Measurements from ENCODE around the gene EEF2K. TPM values are rescaled to one million over a fixed set of nuclear protein-coding genes. Genes with fewer than 3 reads are reported as not detected.

Gene EEF2K
- total and polyA plus RNA-seq, 12 donors: 5.1 to 38.9 (median 21.9) TPM

DNA sequence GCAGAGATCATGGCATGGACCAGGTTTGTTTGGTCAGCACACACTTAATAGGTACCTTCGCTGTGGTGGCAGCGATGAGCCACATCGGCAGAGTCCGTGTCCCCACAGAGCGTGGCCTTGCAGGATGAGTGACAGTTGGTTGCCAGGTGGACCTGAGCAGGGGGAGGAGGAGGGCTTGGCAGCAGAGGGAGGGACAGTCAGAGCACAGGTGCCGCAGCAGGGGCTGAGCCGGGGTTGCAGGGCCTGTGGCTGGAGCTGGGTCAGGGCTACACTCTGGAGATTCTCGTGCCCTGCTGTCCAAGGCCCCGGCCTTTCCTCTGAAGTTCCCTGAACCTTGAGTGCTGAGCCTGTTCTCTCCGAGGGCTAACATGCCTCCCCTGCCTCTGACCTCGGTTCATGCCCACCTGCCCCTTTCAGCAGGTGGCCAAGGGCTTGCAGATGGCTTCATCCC is 116.0 kb downstream of the EEF2K start:
- Histone ChIP-seq H3K27ac (no peak overlapping the region), H3K9me3 (no peaks in the 10 kb centered on the region), H3K4me1 (peaks cover 0 to 15% (median 4%) of the 10 kb centered on the region in 9 donors), H3K4me3 (no peak overlapping the region), H3K27me3 (no peaks in the 10 kb centered on the region), H3K36me3 (peaks cover 3 to 100% (median 52%) of the 10 kb centered on the region in 9 donors)
- intact Hi-C loops (cut with DNase I): loop anchor here in 3 of 10 donors (10.0 kb wide), 2 partner anchors 93 to 1167 kb away; partner anchors contain the start of genes DNAH3 (in 2 of the 3) and LDAF1 (in 2 of the 3)
- DNase-seq: no peak
- TF ChIP-seq, protein P1, sequence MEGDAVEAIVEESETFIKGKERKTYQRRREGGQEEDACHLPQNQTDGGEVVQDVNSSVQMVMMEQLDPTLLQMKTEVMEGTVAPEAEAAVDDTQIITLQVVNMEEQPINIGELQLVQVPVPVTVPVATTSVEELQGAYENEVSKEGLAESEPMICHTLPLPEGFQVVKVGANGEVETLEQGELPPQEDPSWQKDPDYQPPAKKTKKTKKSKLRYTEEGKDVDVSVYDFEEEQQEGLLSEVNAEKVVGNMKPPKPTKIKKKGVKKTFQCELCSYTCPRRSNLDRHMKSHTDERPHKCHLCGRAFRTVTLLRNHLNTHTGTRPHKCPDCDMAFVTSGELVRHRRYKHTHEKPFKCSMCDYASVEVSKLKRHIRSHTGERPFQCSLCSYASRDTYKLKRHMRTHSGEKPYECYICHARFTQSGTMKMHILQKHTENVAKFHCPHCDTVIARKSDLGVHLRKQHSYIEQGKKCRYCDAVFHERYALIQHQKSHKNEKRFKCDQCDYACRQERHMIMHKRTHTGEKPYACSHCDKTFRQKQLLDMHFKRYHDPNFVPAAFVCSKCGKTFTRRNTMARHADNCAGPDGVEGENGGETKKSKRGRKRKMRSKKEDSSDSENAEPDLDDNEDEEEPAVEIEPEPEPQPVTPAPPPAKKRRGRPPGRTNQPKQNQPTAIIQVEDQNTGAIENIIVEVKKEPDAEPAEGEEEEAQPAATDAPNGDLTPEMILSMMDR (IDR thresholded peaks at IDR 0.05): no peak
- ATAC-seq: peak in 1 of 8 donors; percentile 8
- 93 to 98% methylated on average over 11 of the region's 11 CpGs for WGBS, 2 donors

DNA sequence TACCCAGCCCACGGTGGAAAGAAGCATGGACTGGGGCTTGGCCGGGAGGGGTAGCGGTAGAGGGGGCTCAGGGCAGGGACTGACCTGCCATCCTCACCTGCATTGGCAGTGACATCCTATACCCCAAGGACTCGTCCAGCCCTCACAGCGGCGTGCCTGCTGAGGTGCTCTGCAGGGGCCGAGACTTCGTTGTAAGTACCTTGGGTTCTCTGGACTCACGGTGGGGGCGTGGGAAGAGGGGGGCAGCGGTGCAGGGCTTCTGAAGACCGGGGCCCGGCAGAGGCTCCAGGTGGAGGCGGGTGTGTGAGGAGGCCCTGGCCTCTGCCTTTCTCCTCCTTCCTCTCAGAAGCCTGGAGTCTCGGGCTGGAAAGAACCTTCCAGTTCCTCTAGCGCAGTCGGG is 116.7 kb downstream of the EEF2K start:
- DNase-seq: no peak
- Histone ChIP-seq H3K4me1 (peaks cover 0 to 15% (median 4%) of the 10 kb centered on the region in 9 donors), H3K27ac (no peak overlapping the region), H3K27me3 (no peaks in the 10 kb centered on the region), H3K9me3 (no peaks in the 10 kb centered on the region), H3K4me3 (no peak overlapping the region), H3K36me3 (peaks cover 0 to 100% (median 45%) of the 10 kb centered on the region in 9 donors)
- ATAC-seq: no peak
- TF ChIP-seq, protein P1 (IDR thresholded peaks at IDR 0.05): no peak
- intact Hi-C loops (cut with DNase I): loop anchor here in 3 of 10 donors (10.0 kb wide), 2 partner anchors 92 to 1168 kb away; partner anchors contain the start of genes DNAH3 (in 2 of the 3) and LDAF1 (in 2 of the 3)
- 96 to 97% methylated on average over 17 of the region's 17 CpGs for WGBS, 2 donors

DNA sequence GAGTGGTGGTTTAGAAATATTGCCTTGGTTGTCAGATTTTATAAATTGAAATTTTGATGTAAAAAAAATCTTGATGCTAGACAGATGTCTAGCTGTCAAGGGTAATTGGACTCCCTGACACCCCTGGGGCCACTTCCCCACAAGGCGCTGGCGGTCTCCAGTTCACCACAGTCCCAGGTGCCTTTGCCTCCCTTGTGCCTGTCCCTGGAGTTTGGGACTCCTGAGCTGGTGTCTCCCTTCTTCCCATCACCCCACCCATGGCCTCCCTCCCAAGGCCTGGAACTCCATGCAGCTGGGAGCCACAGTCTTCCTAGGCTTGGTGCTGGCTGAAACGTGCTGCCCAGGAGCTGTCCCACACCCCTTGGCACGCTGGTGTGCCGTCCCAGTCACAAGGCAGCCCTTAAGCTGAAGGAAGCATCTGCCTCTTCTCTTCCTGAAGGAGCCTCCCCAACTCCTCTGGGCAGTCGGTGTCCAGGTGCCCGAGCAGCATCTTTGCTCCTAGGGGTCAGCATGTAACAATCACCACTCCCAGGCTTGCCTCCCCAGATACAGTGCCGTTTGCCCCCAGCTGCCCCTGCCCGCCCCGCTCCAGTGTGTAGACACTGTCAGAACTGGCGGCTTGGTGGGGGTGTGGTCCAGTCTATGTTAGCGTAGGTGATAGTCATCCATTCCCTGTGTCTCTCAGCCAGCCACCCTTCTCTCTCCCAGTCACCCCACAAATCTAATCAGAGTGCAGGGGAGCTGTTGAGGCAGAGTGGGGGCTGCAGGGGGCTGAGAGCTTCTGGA is 117.3 kb downstream of the EEF2K start:
- ATAC-seq (no peak), DNase-seq (no peak)
- Histone ChIP-seq H3K9me3 (no peaks in the 10 kb centered on the region), H3K4me1 (peaks cover 0 to 11% (median 4%) of the 10 kb centered on the region in 9 donors), H3K27me3 (no peaks in the 10 kb centered on the region), H3K27ac (no peak overlapping the region), H3K36me3 (peaks cover 0 to 100% (median 47%) of the 10 kb centered on the region in 9 donors), H3K4me3 (no peak overlapping the region)
- WGBS, 2 donors: 92 to 94% methylated on average over 12 of the region's 12 CpGs
- intact Hi-C loops (cut with DNase I): loop anchor here in 3 of 10 donors (10.0 kb wide), 2 partner anchors 91 to 1169 kb away; partner anchors contain the start of genes DNAH3 (in 2 of the 3) and LDAF1 (in 2 of the 3)
- TF ChIP-seq, protein P1 (IDR thresholded peaks at IDR 0.05): no peak

DNA sequence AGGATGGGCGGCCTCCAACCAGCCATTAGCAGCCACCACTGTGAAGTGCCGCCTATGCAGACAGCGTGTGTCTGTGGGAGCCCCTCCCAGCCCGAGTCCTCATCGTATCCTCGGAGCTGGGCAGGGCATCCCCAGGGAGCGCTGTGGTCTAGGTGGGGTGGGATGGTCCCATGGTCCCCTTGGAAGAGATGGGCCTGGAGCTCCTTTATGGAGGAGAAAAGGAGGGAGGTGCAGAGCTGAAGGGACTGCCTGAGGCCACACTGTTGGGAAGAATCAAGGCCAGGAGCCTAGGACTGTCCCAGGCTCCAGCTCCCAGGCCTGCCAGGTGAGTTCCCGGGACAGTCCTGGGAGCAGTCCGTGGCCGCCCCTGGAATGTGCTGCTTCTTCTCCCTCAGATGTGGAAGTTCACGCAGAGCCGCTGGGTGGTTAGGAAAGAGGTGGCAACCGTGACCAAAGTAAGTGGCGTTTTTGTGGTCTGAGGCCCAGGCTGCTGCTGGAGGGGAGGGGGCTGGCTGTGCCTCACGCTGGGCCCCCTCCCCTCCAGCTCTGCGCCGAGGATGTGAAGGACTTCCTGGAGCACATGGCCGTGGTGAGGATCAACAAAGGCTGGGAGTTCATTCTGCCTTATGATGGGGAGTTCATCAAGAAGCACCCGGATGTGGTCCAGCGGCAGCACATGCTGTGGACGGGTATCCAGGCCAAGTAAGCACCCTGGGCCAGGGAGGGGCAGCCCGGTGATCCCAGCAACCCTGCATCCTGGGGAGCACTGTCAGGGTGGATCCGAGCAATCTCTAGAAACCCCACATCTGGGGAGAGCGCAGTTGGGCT is 118.1 kb downstream of the EEF2K start:
- Histone ChIP-seq H3K27me3 (no peaks in the 10 kb centered on the region), H3K4me3 (no peak overlapping the region), H3K9me3 (no peaks in the 10 kb centered on the region), H3K36me3 (peaks cover 0 to 100% (median 45%) of the 10 kb centered on the region in 9 donors), H3K4me1 (peaks cover 0 to 8% (median 4%) of the 10 kb centered on the region in 9 donors), H3K27ac (no peak overlapping the region)
- intact Hi-C loops (cut with DNase I): loop anchor here in 3 of 10 donors (10.0 kb wide), 2 partner anchors 91 to 1169 kb away; partner anchors contain the start of genes DNAH3 (in 2 of the 3) and LDAF1 (in 2 of the 3)
- DNase-seq (no peak), ATAC-seq (no peak)
- WGBS, 2 donors: 91 to 92% methylated on average over 24 of the region's 24 CpGs
- TF ChIP-seq, protein P1 (IDR thresholded peaks at IDR 0.05): no peak

All from heart right ventricle (tissue), 16 donors.